ENCODE results near the gene UBE2Q1. TPM values are rescaled to one million over a fixed set of nuclear protein-coding genes. Genes with fewer than 3 reads are reported as not detected.

Gene UBE2Q1
- total and polyA plus RNA-seq, 2 experiments from 2014 or later: 15.5 to 33.0 TPM

- peaks cover 1% of the 10 kb centered on the region for H3K27me3 Mint-ChIP-seq (ENCODE audit: insufficient read depth, low read depth, poor library complexity)
- Histone ChIP-seq H3K79me2 (replicated peaks; ENCODE audit: insufficient read depth) (no peaks in the 10 kb centered on the region), H3K4me1 (ENCODE audit: insufficient read depth) (no peaks in the 10 kb centered on the region), H3K27me3 (ENCODE audit: insufficient read depth) (no peaks in the 10 kb centered on the region), H3F3A (replicated peaks; ENCODE audit: low read depth) (no peaks in the 10 kb centered on the region), H3K4me2 (no peak overlapping the region), H3K4me3 (no peak overlapping the region), H3K36me3 (ENCODE audit: insufficient read depth) (no peaks in the 10 kb centered on the region), H3K27ac (ENCODE audit: low read depth) (no peak overlapping the region), H2AFZ (no peak overlapping the region), H3K9me2 (ENCODE audit: insufficient read depth) (no peaks in the 10 kb centered on the region), H4K20me1 (replicated peaks; ENCODE audit: insufficient read depth) (no peaks in the 10 kb centered on the region)
- no peak overlapping the region for H3K27ac Mint-ChIP-seq
- no peaks in the 10 kb centered on the region for H3K9me3 Mint-ChIP-seq
- TF ChIP-seq REST (IDR thresholded peaks at IDR 0.05; ENCODE audit: unreplicated experiment) (no peak), EZH2phosphoT487 (IDR thresholded peaks at IDR 0.05; ENCODE audit: unreplicated experiment) (no peak), CTCF (conservative IDR thresholded peaks at IDR 0.05; ENCODE audit: low read depth in 2 of 2) (no peak), CREB1 (CRISPR knock-in tag; IDR thresholded peaks at IDR 0.05; ENCODE audit: low read depth) (no peak)
- DNase-seq (ENCODE audit: low spot score) (no peak), ATAC-seq (no peak)
- no peaks in the 10 kb centered on the region for H3K36me3 Mint-ChIP-seq (ENCODE audit: low read depth)
- no peaks in the 10 kb centered on the region for H3K4me1 Mint-ChIP-seq
- H3K4me3 Mint-ChIP-seq: no peak overlapping the region
Measured at GRCh38 chr1:154521695-154522094, 36.8 kb downstream of the UBE2Q1 start.

- H3K9me2 ChIP-seq (ENCODE audit: insufficient read depth): no peaks in the 10 kb centered on the region
- H3K27me3 ChIP-seq (ENCODE audit: insufficient read depth): no peaks in the 10 kb centered on the region
- H3K4me1 ChIP-seq (ENCODE audit: insufficient read depth): no peaks in the 10 kb centered on the region
- no peaks in the 10 kb centered on the region for H4K20me1 ChIP-seq (replicated peaks; ENCODE audit: insufficient read depth)
- H3K36me3 Mint-ChIP-seq (ENCODE audit: low read depth): no peaks in the 10 kb centered on the region
- H3K79me2 ChIP-seq (replicated peaks; ENCODE audit: insufficient read depth): no peaks in the 10 kb centered on the region
- H3K9me3 Mint-ChIP-seq: no peaks in the 10 kb centered on the region
- ATAC-seq (no peak), DNase-seq (ENCODE audit: low spot score) (no peak)
- H3K36me3 ChIP-seq (ENCODE audit: insufficient read depth): no peaks in the 10 kb centered on the region
- no peak overlapping the region for H3K27ac ChIP-seq (ENCODE audit: low read depth)
- H2AFZ ChIP-seq: no peak overlapping the region; the same call in 1 of the 2 replicates
- no peak overlapping the region for H3K27ac Mint-ChIP-seq
- no peaks in the 10 kb centered on the region for H3K4me1 Mint-ChIP-seq
- H3K4me2 ChIP-seq: no peak overlapping the region
- peaks cover 5% of the 10 kb centered on the region for H3K27me3 Mint-ChIP-seq (ENCODE audit: insufficient read depth, low read depth, poor library complexity)
- no peaks in the 10 kb centered on the region for H3F3A ChIP-seq (replicated peaks; ENCODE audit: low read depth)
- H3K4me3 ChIP-seq: no peak overlapping the region
- no peak overlapping the region for H3K4me3 Mint-ChIP-seq
- TF ChIP-seq CREB1 (CRISPR knock-in tag; IDR thresholded peaks at IDR 0.05; ENCODE audit: low read depth) (no peak), ETS1 (IDR thresholded peaks at IDR 0.05) (no peak), CTCF (conservative IDR thresholded peaks at IDR 0.05; ENCODE audit: low read depth in 2 of 2) (no peak), EZH2 (IDR thresholded peaks at IDR 0.05; ENCODE audit: low read depth, unreplicated experiment) (no peak), ZNF114 (CRISPR knock-in tag; IDR thresholded peaks at IDR 0.05) (no peak)
Measured at GRCh38 chr1:154520333-154520732, 38.1 kb downstream of the UBE2Q1 start.

Data from GM23338 (cell line).